A549 (cell line): ENCODE data around the gene CH25H.
A peak's percentile ranks its signal among the peaks of the same experiment; 100 is the strongest.

Experiments used
- BHLHE40 ChIP-seq: IDR thresholded peaks from 2 replicates; pipeline ENCODE4 v1.6.1; 2012; ENCODE audit warnings: low read depth, low read length, inconsistent platforms
- CTCF ChIP-seq: fragments of >200 bp; sonication (Bioruptor Twin); formaldehyde crosslinking; IDR thresholded peaks from 3 replicates; pipeline ENCODE4 v1.5.1; 2016
- EP300 ChIP-seq, 2 experiments: fragments of >200 bp; sonication (Bioruptor Twin); formaldehyde crosslinking; IDR thresholded peaks; 2 replicates in 1 of 2; 3 replicates in 1 of 2; pipeline ENCODE4 v1.6.1; 2016 to 2017
- FOSL2 ChIP-seq, 2 experiments: fragments of 450-650 bp in 1 of 2; fragments of >200 bp in 1 of 2; sonication (Bioruptor Twin) in 1 of 2; formaldehyde crosslinking; IDR thresholded peaks; 2 replicates each; pipeline versions ENCODE4 v1.5.0 to v1.6.1; 2016 to 2020; ENCODE audit warnings: mild to moderate bottlenecking in 1 of 2, moderate library complexity in 1 of 2
- HOXB5 ChIP-seq: fragments of 250-450 bp; sonication (Bioruptor Pico); IDR thresholded peaks from 2 replicates; pipeline ENCODE4 v1.5.0; 2020; ENCODE audit warnings: mild to moderate bottlenecking, moderate library complexity
- KDM1A ChIP-seq: fragments of 200-600 bp; sonication (generic); IDR thresholded peaks from 2 replicates; pipeline ENCODE4 v1.6.1; 2016; ENCODE audit warnings: low read depth, mild to moderate bottlenecking
- MAZ ChIP-seq: fragments of 150-350 bp; IDR thresholded peaks from 2 replicates; pipeline ENCODE4 v1.6.1; 2014; ENCODE audit warnings: antibody characterized with exemption, low read depth, low read length, borderline replicate concordance
- PBX3 ChIP-seq: IDR thresholded peaks from 2 replicates; pipeline ENCODE4 v1.6.1; 2012
- POLR2A ChIP-seq: IDR thresholded peaks from 2 replicates; pipeline ENCODE4 v1.6.1; 2012; ENCODE audit warnings: mild to moderate bottlenecking, low read length
- RAD21 ChIP-seq, 2 experiments: fragments of >200 bp in 1 of 2; sonication (Bioruptor Twin) in 1 of 2; formaldehyde crosslinking in 1 of 2; IDR thresholded peaks in 1 of 2; conservative IDR thresholded peaks in 1 of 2; 2 replicates in 1 of 2; 3 replicates in 1 of 2; pipeline ENCODE4 v1.6.1; 2012 to 2018; ENCODE audit warnings: inconsistent platforms in 1 of 2
- REST ChIP-seq: fragments of 200-600 bp; sonication (generic); IDR thresholded peaks from 2 replicates; pipeline ENCODE4 v1.6.1; 2016; ENCODE audit warnings: antibody characterized with exemption, mild to moderate bottlenecking, moderate library complexity
- RFX5 ChIP-seq: fragments of 450-650 bp; IDR thresholded peaks from 2 replicates; pipeline ENCODE4 v1.7.1; 2014; ENCODE audit warnings: antibody characterized with exemption, mild to moderate bottlenecking, moderate library complexity
- SMC3 ChIP-seq: fragments of >200 bp; sonication (Bioruptor Twin); formaldehyde crosslinking; IDR thresholded peaks from 3 replicates; pipeline ENCODE4 v1.6.1; 2018; ENCODE audit warnings: inconsistent platforms
- ZSCAN20 ChIP-seq: fragments of 250-450 bp; sonication (Bioruptor Pico); IDR thresholded peaks from 2 replicates; pipeline ENCODE4 v1.8.0; 2022; ENCODE audit warnings: mild to moderate bottlenecking, moderate library complexity

- TF ChIP-seq CTCF (no peak), MAZ (no peak), PBX3 (no peak), EP300 (IDR thresholded peaks at IDR 0.05) (no peak), HOXB5 (CRISPR knock-in tag) (no peak), POLR2A (peak; percentile 62), RAD21 (conservative IDR thresholded peaks at IDR 0.05 in 1 of 2, IDR thresholded peaks at IDR 0.05 in 1 of 2) (no peak), SMC3 (no peak), RFX5 (no peak), KDM1A (no peak), REST (peak; percentile 64; the same call in 1 of the 2 replicates), FOSL2 (IDR thresholded peaks at IDR 0.05) (no peak), FOSL2 (CRISPR knock-in tag; IDR thresholded peaks at IDR 0.05) (no peak; the same call in 1 of the 2 replicates), BHLHE40 (no peak), ZSCAN20 (no peak)
Measured at GRCh38 chr10:89251409-89252224, 44.5 kb upstream of the CH25H start, which contains the start of gene LIPA.
